Neural progenitor cell (in vitro differentiated cells): ENCODE results near the gene CEP164.

Experiments
- CTCF ChIP-seq: fragments of 200-600 bp; sonication (generic); IDR thresholded peaks from 2 replicates; pipeline ENCODE4 v1.5.1; 2017; ENCODE audit warnings: antibody characterized with exemption, mild to moderate bottlenecking
- EZH2 ChIP-seq: fragments of 200-600 bp; sonication (generic); IDR thresholded peaks from 2 replicates; pipeline ENCODE4 v1.6.1; 2017; ENCODE audit warnings: antibody characterized with exemption, mild to moderate bottlenecking, moderate library complexity
- EZH2phosphoT487 ChIP-seq: fragments of 200-600 bp; sonication (generic); IDR thresholded peaks from 2 replicates; pipeline ENCODE4 v1.6.1; 2017; ENCODE audit warnings: antibody characterized with exemption

GRCh38 chr11:117366875-117367274 is 39.2 kb downstream of the CEP164 start:
- TF ChIP-seq CTCF, result no peak
- no peak for TF ChIP-seq EZH2
- TF ChIP-seq EZH2phosphoT487, result no peak
